HG03103 (cell line): ENCODE data around the gene FARSA.
A peak's percentile ranks its signal among the peaks of the same experiment; 100 is the strongest.
"Not testable (repeated sequence)": the region's sequence is repeated elsewhere in the genome, so short reads cannot be mapped to it uniquely, and the experiment has no call there.

ENCODE experiments used
- ATAC-seq: cut with Tn5 transposase; IDR thresholded peaks from one replicate; pipeline ENCODE4 v1.9.1; 2021; ENCODE audit warnings: low read depth; ENCODE audit not compliant: unreplicated experiment

Gene FARSA

DNA sequence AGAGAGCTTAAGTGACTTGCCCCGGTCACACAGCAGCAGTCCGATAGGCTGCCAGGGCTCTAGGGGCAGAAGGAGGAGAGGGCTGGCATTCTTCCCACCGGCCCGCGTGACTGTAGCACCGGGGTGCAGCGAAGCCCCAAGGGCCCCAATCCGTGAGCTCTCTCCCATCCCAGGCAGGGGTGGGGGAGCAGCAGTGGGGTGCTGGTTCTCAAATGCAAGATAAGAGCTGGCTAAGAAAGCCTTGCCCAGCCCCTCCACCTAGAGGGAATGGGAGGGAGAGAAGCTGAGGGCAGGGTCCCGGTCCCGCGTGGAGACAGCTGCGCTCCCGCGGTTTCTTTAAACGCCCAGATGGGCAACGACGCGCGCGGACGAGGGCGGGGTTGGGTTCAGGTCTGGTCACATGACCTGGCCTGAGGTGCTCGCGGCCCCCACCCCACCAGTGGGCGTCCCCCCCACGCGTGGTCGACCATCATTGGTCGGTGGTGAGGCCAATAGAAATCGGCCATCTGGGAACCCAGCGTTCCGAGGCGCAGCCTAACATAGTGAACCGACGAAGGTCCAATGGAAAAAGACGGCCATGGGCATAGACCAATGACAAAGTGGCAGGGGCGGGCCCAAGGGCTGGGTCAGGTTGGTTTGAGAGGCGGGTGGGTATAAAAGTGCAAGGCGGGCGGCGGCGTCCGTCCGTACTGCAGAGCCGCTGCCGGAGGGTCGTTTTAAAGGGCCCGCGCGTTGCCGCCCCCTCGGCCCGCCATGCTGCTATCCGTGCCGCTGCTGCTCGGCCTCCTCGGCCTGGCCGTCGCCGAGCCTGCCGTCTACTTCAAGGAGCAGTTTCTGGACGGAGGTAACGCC lies 4.6 kb upstream of the FARSA start, which contains the start of gene CALR:
CALR (plus strand) TSS at position 683 of the 852 bp plus-strand sequence; CDS start at position 754, 71 bp downstream.
- ATAC-seq: peak; percentile 80

- no peak for ATAC-seq
Measured at GRCh38 chr19:12937093-12937926, 3.8 kb upstream of the FARSA start.

DNA sequence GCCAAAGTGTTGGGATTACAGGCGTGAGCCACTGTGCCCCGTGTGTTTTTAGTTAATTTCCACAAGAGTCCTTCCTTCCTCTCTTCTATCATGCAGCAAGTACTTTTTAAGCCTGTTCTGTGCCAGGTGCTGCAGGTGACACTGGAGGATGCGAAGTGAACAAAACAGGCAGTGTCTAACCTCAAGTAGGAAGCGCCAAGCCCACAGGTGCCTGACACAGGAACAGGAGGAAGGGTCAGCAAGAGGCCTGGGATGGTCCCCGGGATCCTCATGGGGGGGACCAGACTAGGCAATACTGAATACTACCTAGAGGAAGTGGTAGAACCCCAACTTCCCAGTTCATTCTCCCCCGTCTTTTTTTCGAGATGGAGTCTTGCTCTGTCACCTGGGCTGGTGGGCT lies 3.1 kb upstream of the FARSA start:
- ATAC-seq: no peak

- no peak for ATAC-seq
Measured at GRCh38 chr19:12935071-12935470, 1.6 kb upstream of the FARSA start.

DNA sequence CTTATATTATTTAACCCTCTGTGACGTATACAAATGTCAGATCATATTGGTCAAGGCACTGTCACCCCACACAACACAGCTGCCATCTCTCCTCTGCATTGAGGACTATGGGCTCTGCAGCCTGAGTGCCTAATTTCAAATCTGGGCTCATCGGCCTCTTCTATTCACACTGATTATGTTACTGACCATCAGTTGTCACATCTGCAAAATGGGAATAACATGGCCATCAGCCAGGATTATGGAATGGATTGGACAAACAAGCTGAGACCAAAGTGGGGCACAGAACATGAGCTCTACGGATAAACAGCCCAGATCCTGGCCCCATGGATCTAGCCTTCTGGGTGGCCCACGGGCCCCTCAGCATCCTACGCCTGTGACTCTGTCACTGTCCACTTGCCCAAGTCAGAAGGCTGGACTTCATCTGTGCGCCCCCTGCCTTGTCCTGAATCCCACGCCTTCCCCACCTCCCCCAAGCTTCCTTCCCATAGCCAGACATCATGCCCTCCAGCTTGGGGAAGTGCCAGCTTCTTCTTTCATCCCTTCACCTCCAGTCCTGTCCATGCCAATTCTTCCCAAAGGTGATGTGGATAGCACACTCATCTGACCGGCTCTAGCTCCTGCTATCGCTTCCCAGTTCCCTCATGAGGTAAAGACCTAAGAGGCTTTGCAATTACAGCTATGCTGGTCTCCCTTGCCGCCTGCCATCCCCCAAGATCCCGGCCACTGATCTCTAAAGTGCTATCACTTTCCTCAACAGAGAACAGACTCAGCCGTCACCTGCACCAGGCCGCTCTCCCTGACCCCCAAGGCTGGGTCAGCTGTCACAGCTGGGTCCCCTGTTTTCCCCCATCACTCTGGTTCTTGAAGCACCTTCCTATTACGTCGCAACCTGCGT lies 872 bp downstream of the FARSA start:
- no peak for ATAC-seq

DNA sequence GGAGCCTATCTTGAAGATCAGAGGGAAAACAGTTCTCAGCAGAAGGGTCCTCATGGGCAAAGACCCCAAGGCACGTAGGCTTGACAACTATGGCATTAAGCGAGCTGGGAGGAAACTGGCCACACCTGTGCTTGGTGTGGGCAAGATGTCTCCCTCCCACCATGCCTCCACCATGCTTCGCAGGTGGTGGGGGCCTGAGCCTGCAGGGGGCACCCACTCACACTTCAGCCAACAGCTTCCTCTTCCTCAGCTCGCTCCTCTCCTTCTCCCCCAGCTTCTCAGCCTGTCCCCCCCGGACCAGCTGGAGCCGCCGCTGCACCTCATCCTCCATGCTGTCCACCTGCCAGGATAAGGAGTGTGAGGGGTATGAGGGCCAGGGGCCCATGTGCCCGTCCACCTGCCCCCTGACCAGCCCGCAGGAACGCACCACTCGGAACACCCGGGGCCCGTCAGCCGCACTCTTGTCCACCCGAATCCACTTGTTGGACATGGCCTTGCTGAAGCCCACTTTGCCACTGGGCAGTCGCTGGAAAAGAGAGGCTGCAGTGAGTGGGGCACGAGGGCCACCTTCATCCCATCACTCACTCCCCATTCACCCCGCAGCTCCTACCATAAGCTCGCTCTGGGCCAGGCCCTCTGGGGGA lies 3.4 kb downstream of the FARSA start:
- no peak for ATAC-seq

DNA sequence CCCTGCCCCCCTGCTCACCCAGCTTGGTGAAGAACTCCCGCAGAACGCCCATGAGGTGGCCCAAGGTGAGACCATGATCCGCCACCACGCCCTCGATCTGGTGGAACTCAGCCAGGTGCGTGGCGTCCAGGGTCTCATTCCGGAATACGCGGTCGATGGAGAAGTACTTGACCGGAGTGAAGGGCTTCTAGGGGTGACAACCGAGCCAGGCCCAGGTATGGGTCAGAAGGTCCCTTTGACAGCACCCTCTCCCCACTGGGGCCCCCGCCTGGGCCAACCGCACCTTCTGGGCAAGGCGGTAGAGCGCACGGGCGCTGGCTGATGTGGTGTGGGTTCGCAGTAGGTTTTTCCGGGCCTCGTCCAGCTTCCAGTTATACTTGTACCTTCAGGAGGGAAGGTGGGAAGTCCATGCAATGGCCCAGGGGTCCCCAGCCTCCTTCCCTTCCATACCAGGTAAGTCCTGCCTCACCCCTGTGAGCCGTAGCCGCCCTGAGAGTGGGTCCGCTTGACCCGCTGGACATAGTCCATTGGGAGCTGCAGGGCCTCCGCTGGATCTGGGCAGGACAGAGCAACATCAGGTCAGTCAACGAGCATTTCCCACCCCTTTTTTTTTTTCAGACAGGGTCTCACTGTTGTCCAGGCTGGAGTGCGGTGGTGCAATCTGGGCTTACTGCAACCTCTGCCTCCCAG lies 8.7 kb downstream of the FARSA start:
- no peak for ATAC-seq

DNA sequence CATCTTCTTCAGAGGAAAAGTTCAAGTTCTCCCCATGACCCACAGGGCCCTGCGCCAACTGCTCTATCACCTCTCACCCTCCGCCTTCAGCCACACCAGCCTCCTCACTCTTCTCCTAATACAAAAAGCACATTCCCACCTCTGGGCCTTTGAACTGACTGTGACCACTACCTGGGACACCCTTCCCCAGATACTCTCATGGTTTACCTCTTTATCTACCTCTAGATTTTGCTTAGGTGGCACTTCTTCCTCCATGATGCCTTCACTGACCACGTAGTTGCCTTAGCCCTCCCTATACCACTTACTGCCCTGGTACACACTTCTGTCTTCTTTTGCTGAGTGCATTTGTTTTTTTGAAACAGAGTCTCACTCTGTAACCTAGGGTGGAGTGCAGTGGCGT lies 10.6 kb downstream of the FARSA start:
- no peak for ATAC-seq

- ATAC-seq: no peak
Measured at GRCh38 chr19:12921047-12921446, 12.5 kb downstream of the FARSA start.

- ATAC-seq: no peak
Measured at GRCh38 chr19:12918253-12918652, 15.3 kb downstream of the FARSA start.

- ATAC-seq: not testable (repeated sequence)
Measured at GRCh38 chr19:12915860-12916259, 17.7 kb downstream of the FARSA start.

DNA sequence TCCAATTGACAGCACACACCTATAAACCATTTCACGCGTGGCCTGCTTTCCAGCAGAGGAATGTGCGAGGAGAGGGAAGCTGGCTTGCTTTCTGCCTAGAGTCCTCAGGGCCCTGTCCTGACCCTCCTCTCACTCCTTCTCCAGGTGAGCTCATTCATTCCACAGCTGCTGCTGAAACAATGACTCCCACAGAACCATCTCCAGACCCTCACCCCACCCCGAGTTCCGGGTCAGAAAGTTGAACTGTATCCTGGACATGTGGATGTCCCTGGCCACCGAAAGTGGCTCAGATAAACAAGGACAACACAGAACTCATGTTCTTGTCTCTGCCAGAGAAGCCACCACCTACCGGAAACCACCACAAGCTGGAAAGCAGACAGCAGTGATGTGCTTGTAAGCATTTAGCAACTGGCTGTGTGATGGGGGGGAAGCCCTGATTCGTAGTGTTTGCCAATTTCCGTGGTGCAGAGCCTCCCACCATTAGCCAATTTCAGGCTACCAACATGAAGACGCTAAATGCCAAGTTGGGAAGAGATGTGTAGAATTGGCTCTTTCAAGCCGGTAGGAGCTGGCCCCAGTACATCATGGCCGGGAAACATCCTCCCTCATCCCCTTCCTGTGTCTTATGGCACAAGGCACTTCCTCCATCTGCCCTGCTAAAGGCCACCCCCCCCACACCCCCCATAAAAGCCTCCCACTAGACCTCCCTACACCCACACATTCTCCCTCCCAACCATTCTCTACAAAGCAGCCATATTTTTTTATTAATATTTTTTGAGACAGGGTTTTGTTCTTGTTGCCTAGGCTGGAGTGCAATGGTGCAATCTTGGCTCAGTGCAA lies 19.4 kb downstream of the FARSA start:
- ATAC-seq: no peak

DNA sequence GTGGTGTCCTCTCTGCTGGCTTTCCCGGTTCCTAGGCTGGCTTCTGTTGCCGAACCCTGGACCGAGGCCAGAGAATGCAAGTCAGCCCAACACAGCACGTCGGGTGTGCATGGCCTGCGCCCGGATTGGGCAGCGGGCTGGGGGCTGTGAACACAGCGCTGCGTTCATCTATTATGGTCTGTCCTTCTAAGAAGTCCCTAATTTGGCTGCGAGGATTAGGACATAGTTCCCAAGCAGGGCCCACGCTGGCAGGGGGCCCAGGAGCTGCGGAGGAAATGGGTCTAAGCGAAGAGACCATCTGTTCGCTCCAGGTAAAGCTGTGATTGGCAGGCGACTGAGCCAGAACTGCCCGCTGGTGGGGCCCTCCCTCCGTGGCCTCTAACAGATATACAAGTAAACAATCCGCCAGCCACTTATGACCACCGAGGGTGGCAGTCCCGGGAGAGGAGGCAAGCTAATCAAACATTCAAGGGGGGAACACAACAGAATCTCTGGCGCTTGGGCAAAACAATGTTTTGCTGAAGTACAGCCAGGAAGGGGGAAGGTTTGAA lies 20.4 kb downstream of the FARSA start:
- ATAC-seq: no peak

DNA sequence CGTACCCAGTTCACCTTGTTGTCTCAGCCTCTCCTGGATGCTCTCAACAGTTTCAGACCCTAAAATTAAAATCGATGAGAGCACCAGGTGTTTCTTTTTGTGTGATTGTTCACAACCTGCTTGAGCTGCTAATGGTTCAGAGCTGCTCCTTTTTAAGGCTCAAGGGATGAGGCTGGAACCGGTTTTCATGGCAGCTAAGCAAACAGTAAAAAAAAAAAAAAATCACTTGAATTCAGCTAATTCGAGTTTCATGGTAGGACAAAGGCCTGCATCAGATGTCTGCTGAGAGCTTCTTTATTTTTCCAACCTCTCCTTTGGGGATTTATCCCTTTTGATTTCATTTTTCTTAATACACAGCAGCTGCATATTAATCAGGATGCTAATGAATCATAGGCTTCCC lies 20.9 kb downstream of the FARSA start:
- no peak for ATAC-seq

- no peak for ATAC-seq
Measured at GRCh38 chr19:12907166-12907565, 26.3 kb downstream of the FARSA start.

DNA sequence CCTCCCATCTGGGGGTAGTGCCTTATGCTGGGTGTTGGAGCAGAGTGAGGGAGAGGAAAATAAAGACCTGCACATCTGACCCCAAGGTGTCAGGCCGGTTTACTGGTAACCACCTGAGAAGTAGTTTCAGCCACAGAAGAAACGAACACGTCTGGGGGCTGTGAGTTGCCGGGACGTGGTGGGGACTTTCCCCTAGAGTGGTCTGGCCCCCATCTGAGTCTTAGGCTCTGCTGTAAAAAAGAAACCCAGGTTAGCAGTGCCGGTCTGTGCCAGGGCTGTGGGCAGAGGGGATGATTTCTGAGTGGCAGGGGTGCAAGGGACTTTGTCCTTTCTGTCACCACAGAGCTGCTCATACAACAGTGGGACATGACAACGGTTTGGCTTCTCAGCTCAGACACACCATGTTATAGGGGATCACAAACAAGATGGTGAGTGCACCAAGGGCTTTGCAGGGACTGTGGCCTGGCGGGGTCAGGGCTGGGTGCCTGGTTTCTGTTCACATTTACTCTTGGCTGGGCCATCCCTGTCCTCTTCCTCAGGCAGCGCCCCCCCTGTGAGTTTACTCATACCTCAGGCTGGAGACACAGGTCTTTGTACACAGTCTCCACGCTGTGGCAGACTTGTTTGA lies 33.5 kb downstream of the FARSA start:
- no peak for ATAC-seq

- no peak for ATAC-seq
Measured at GRCh38 chr19:12896460-12896859, 37.1 kb downstream of the FARSA start.

GRCh38 chr19:12893582-12893981 lies 39.9 kb downstream of the FARSA start:
- ATAC-seq: no peak
